Activated naive CD4-positive, alpha-beta T cell treated with anti-CD3 and anti-CD28 coated beads, Interleukin-2, amount 10 ng/mL, durations not matched to agents 7 days and 5 days (primary cell): ENCODE measurements around the gene LRBA.
"Not testable (repeated sequence)": the region's sequence is repeated elsewhere in the genome, so short reads cannot be mapped to it uniquely, and the experiment has no call there.

Experiments used
- CTCF ChIA-PET: fragments of 350-600 bp; sonication (Branson Sonifier 250); formaldehyde crosslinking; loops from one replicate; lab custom pipeline; 2021; ENCODE audit warnings: antibody characterized with exemption; lab: Charles Lee
- DNase-seq: peaks from one replicate; pipeline ENCODE4 v3.0.0-alpha.2; 2020
- H3K27ac Mint-ChIP-seq: one replicate; pipeline ENCODE4 v1.8.0; 2021; ENCODE audit warnings: mild to moderate bottlenecking, moderate library complexity, mixed read lengths
- H3K27me3 Mint-ChIP-seq: one replicate; pipeline ENCODE4 v1.8.0; 2021; ENCODE audit warnings: mild to moderate bottlenecking, mixed read lengths
- H3K36me3 Mint-ChIP-seq: one replicate; pipeline ENCODE4 v1.8.0; 2021; ENCODE audit warnings: mixed read lengths
- H3K4me1 Mint-ChIP-seq: one replicate; pipeline ENCODE4 v1.8.0; 2021; ENCODE audit warnings: mixed read lengths
- H3K4me3 Mint-ChIP-seq: one replicate; pipeline ENCODE4 v1.8.0; 2021; ENCODE audit warnings: mild to moderate bottlenecking, moderate library complexity, mixed read lengths
- H3K9me3 Mint-ChIP-seq: one replicate; pipeline ENCODE4 v1.8.0; 2021; ENCODE audit warnings: mixed read lengths

The LRBA gene

GRCh38 chr4:150974252-150974640 lies 40.8 kb downstream of the LRBA start:
- H3K4me3 Mint-ChIP-seq, result no peak overlapping the region

GRCh38 chr4:150973626-150974251 lies 41.3 kb downstream of the LRBA start:
- H3K36me3 Mint-ChIP-seq, result peaks cover 4% of the 10 kb centered on the region
- H3K27me3 Mint-ChIP-seq, result no peaks in the 10 kb centered on the region
- H3K4me1 Mint-ChIP-seq, result peaks cover 32% of the 10 kb centered on the region
- CTCF ChIA-PET, result no interaction called here
- peaks cover 2% of the 10 kb centered on the region for H3K9me3 Mint-ChIP-seq
- DNase-seq, result no peak
- no peak overlapping the region for H3K4me3 Mint-ChIP-seq
- no peak overlapping the region for H3K27ac Mint-ChIP-seq

More at GRCh38 chr4:150974252-150974640, 40.8 kb downstream of the LRBA start:
- CTCF ChIA-PET, result no interaction called here
- H3K36me3 Mint-ChIP-seq, result peaks cover 6% of the 10 kb centered on the region
- peaks cover 32% of the 10 kb centered on the region for H3K4me1 Mint-ChIP-seq
- DNase-seq, result no peak
- H3K27me3 Mint-ChIP-seq, result no peaks in the 10 kb centered on the region
- no peak overlapping the region for H3K27ac Mint-ChIP-seq
- H3K9me3 Mint-ChIP-seq, result peaks cover 4% of the 10 kb centered on the region

GRCh38 chr4:150972592-150972991 lies 42.5 kb downstream of the LRBA start:
- Mint-ChIP-seq H3K9me3 (no peaks in the 10 kb centered on the region), H3K27ac (no peak overlapping the region), H3K4me3 (no peak overlapping the region), H3K27me3 (no peaks in the 10 kb centered on the region), H3K4me1 (peaks cover 32% of the 10 kb centered on the region), H3K36me3 (peaks cover 2% of the 10 kb centered on the region)
- DNase-seq, result no peak
- CTCF ChIA-PET, result interaction anchor here (2.3 kb wide), 1 partner anchor 10 kb away, joined by 7 read pairs; no protein-coding TSS in a partner anchor

- Mint-ChIP-seq H3K4me3 (no peak overlapping the region), H3K36me3 (peaks cover 5% of the 10 kb centered on the region), H3K4me1 (peaks cover 32% of the 10 kb centered on the region), H3K9me3 (no peaks in the 10 kb centered on the region), H3K27ac (no peak overlapping the region), H3K27me3 (no peaks in the 10 kb centered on the region)
- CTCF ChIA-PET, result interaction anchor here (1.0 to 2.3 kb wide), 3 partner anchors 9 to 103 kb away, joined by 3 to 7 read pairs (median 3); no protein-coding TSS in a partner anchor
- DNase-seq, result no peak
Measured at GRCh38 chr4:150971901-150972300, 43.2 kb downstream of the LRBA start.

GRCh38 chr4:150970685-150971151 lies 44.4 kb downstream of the LRBA start:
- no peaks in the 10 kb centered on the region for H3K27me3 Mint-ChIP-seq
- DNase-seq, result no peak
- H3K36me3 Mint-ChIP-seq, result peaks cover 5% of the 10 kb centered on the region
- peaks cover 32% of the 10 kb centered on the region for H3K4me1 Mint-ChIP-seq
- CTCF ChIA-PET, result interaction anchor here (1.3 to 2.3 kb wide), 2 partner anchors 8 to 10 kb away, joined by 3 to 7 read pairs; no protein-coding TSS in a partner anchor
- no peaks in the 10 kb centered on the region for H3K9me3 Mint-ChIP-seq
- no peak overlapping the region for H3K4me3 Mint-ChIP-seq
- no peak overlapping the region for H3K27ac Mint-ChIP-seq

GRCh38 chr4:150964754-150965153 lies 50.3 kb downstream of the LRBA start:
- Mint-ChIP-seq H3K4me3 (no peak overlapping the region), H3K36me3 (peaks cover 9% of the 10 kb centered on the region), H3K9me3 (no peaks in the 10 kb centered on the region), H3K27me3 (no peaks in the 10 kb centered on the region), H3K27ac (no peak overlapping the region), H3K4me1 (peaks cover 2% of the 10 kb centered on the region)
- CTCF ChIA-PET, result interaction anchor here (0.6 kb wide), 1 partner anchor 393 kb away, joined by 3 read pairs; no protein-coding TSS in a partner anchor
- no peak for DNase-seq

GRCh38 chr4:150963602-150964345 lies 51.3 kb downstream of the LRBA start:
- peaks cover 11% of the 10 kb centered on the region for H3K36me3 Mint-ChIP-seq

GRCh38 chr4:150962245-150962644 lies 52.8 kb downstream of the LRBA start:
- DNase-seq, result no peak
- no peak overlapping the region for H3K4me3 Mint-ChIP-seq
- no peaks in the 10 kb centered on the region for H3K27me3 Mint-ChIP-seq
- peaks cover 19% of the 10 kb centered on the region for H3K9me3 Mint-ChIP-seq
- H3K27ac Mint-ChIP-seq, result no peak overlapping the region
- CTCF ChIA-PET, result interaction anchor here (0.7 to 1.4 kb wide), 2 partner anchors 9 to 15 kb away, joined by 3 to 7 read pairs; no protein-coding TSS in a partner anchor
- peaks cover 2% of the 10 kb centered on the region for H3K4me1 Mint-ChIP-seq
- peaks cover 19% of the 10 kb centered on the region for H3K36me3 Mint-ChIP-seq

More at GRCh38 chr4:150963602-150964345, 51.3 kb downstream of the LRBA start:
- DNase-seq, H3K4me3 Mint-ChIP-seq, H3K4me1 Mint-ChIP-seq, CTCF ChIA-PET, H3K27me3 Mint-ChIP-seq, H3K27ac Mint-ChIP-seq, H3K9me3 Mint-ChIP-seq: not testable (repeated sequence)

- Mint-ChIP-seq H3K36me3 (peaks cover 24% of the 10 kb centered on the region), H3K4me1 (peaks cover 2% of the 10 kb centered on the region), H3K27ac (no peak overlapping the region), H3K9me3 (peaks cover 24% of the 10 kb centered on the region), H3K27me3 (no peaks in the 10 kb centered on the region), H3K4me3 (no peak overlapping the region)
- CTCF ChIA-PET, result interaction anchor here (0.6 to 1.4 kb wide), 4 partner anchors 10 to 664 kb away, joined by 3 to 7 read pairs (median 4); no protein-coding TSS in a partner anchor
- no peak for DNase-seq
Measured at GRCh38 chr4:150961566-150961965, 53.5 kb downstream of the LRBA start.

GRCh38 chr4:150960818-150961217 lies 54.3 kb downstream of the LRBA start:
- Mint-ChIP-seq H3K4me1 (peaks cover 2% of the 10 kb centered on the region), H3K27me3 (no peaks in the 10 kb centered on the region), H3K4me3 (no peak overlapping the region), H3K36me3 (peaks cover 30% of the 10 kb centered on the region), H3K27ac (no peak overlapping the region), H3K9me3 (peaks cover 31% of the 10 kb centered on the region)
- CTCF ChIA-PET, result interaction anchor here (0.9 to 1.0 kb wide), 2 partner anchors 11 to 41 kb away, joined by 3 read pairs; no protein-coding TSS in a partner anchor
- DNase-seq, result peak; percentile 39

- Mint-ChIP-seq H3K36me3 (peaks cover 32% of the 10 kb centered on the region), H3K27me3 (no peaks in the 10 kb centered on the region), H3K27ac (no peak overlapping the region), H3K4me1 (peaks cover 2% of the 10 kb centered on the region), H3K9me3 (peaks cover 33% of the 10 kb centered on the region), H3K4me3 (no peak overlapping the region)
- CTCF ChIA-PET, result interaction anchor here (0.9 kb wide), 1 partner anchor 11 kb away, joined by 3 read pairs; no protein-coding TSS in a partner anchor
- no peak for DNase-seq
Measured at GRCh38 chr4:150960079-150960478, 55.0 kb downstream of the LRBA start.

- Mint-ChIP-seq H3K9me3 (peaks cover 34% of the 10 kb centered on the region), H3K36me3 (peaks cover 32% of the 10 kb centered on the region)
- H3K27ac Mint-ChIP-seq, CTCF ChIA-PET, H3K4me3 Mint-ChIP-seq, DNase-seq, H3K27me3 Mint-ChIP-seq, H3K4me1 Mint-ChIP-seq: not testable (repeated sequence)
Measured at GRCh38 chr4:150957981-150958380, 57.1 kb downstream of the LRBA start.

GRCh38 chr4:150957095-150957494 lies 58.0 kb downstream of the LRBA start:
- DNase-seq, H3K27ac Mint-ChIP-seq, CTCF ChIA-PET, H3K27me3 Mint-ChIP-seq, H3K4me1 Mint-ChIP-seq, H3K4me3 Mint-ChIP-seq: not testable (repeated sequence)
- peaks cover 34% of the 10 kb centered on the region for H3K9me3 Mint-ChIP-seq
- H3K36me3 Mint-ChIP-seq, result peaks cover 32% of the 10 kb centered on the region

- H3K4me1 Mint-ChIP-seq, H3K4me3 Mint-ChIP-seq, H3K27me3 Mint-ChIP-seq, H3K27ac Mint-ChIP-seq, DNase-seq, CTCF ChIA-PET: not testable (repeated sequence)
- Mint-ChIP-seq H3K9me3 (peaks cover 30% of the 10 kb centered on the region), H3K36me3 (peaks cover 34% of the 10 kb centered on the region)
Measured at GRCh38 chr4:150953916-150954315, 61.2 kb downstream of the LRBA start.
